ENCODE data around the gene KLHL35. TPM values are rescaled to one million over a fixed set of nuclear protein-coding genes. Genes with fewer than 3 reads are reported as not detected.

The KLHL35 gene
- total RNA-seq, 1 experiment from 2014 or later, result 0.83 TPM

- H2BK12ac ChIP-seq (ENCODE audit: insufficient read length, low read depth, low read length), result no peak overlapping the region
- H2BK15ac ChIP-seq (ENCODE audit: low read depth, low read length), result no peak overlapping the region
- no peak overlapping the region for H4K91ac ChIP-seq (ENCODE audit: insufficient read length, low read depth, low read length)
- Mint-ChIP-seq H3K9me3 (no peaks in the 10 kb centered on the region), H3K36me3 (ENCODE audit: insufficient read depth in 1 of 3, low read depth in 3 of 3) (no peaks in the 10 kb centered on the region), H3K27ac (peak overlapping the region in 1 of 3 experiments; percentile 22; a peak in 1 of 7 replicates), H3K27me3 (ENCODE audit: low read depth) (0 out of 2 replicates have a peak, but pooled peaks cover 2% of the 10 kb centered on the region), H3K4me1 (peaks cover 0 to 5% of the 10 kb centered on the region in 2 experiments; a peak in 1 of 4 replicates), H3K4me3 (no peak overlapping the region)
- no peak overlapping the region for H3K4ac ChIP-seq (ENCODE audit: low read depth, low read length)
- H4K20me1 ChIP-seq (ENCODE audit: control insufficient read depth, insufficient read depth, insufficient read length), result no peaks in the 10 kb centered on the region
- no peaks in the 10 kb centered on the region for H3K9me3 ChIP-seq (ENCODE audit: control insufficient read depth, low read depth, low read length)
- no peak overlapping the region for H3K9ac ChIP-seq (ENCODE audit: extremely low read depth, insufficient read length, low read length)
- H2BK120ac ChIP-seq (ENCODE audit: low read depth, low read length, poor library complexity, severe bottlenecking), result no peak overlapping the region
- TF ChIP-seq, protein P1, sequence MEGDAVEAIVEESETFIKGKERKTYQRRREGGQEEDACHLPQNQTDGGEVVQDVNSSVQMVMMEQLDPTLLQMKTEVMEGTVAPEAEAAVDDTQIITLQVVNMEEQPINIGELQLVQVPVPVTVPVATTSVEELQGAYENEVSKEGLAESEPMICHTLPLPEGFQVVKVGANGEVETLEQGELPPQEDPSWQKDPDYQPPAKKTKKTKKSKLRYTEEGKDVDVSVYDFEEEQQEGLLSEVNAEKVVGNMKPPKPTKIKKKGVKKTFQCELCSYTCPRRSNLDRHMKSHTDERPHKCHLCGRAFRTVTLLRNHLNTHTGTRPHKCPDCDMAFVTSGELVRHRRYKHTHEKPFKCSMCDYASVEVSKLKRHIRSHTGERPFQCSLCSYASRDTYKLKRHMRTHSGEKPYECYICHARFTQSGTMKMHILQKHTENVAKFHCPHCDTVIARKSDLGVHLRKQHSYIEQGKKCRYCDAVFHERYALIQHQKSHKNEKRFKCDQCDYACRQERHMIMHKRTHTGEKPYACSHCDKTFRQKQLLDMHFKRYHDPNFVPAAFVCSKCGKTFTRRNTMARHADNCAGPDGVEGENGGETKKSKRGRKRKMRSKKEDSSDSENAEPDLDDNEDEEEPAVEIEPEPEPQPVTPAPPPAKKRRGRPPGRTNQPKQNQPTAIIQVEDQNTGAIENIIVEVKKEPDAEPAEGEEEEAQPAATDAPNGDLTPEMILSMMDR (conservative IDR thresholded peaks at IDR 0.05), result no peak
- DNase-seq, result no peak
- no peaks in the 10 kb centered on the region for H3K79me1 ChIP-seq (ENCODE audit: insufficient read depth, low read depth, low read length, poor library complexity, severe bottlenecking)
- H2AK5ac ChIP-seq (ENCODE audit: insufficient read length, low read length), result no peak overlapping the region
- WGBS (ENCODE audit: extremely low coverage, insufficient read length, low lambda C conversion rate), result no CpG with 5 or more reads among the region's 8 CpGs
- H3K4me1 ChIP-seq (ENCODE audit: insufficient read depth, low read length), result no peaks in the 10 kb centered on the region; the same call in 1 of the 2 replicates
- H4K8ac ChIP-seq (replicated peaks; ENCODE audit: insufficient read length, low read depth, low read length), result no peak overlapping the region
- no peak overlapping the region for H2BK5ac ChIP-seq (ENCODE audit: insufficient read length, low read length)
- no peak overlapping the region for H3K56ac ChIP-seq (ENCODE audit: insufficient read length, low read depth, low read length)
- no peaks in the 10 kb centered on the region for H3K23me2 ChIP-seq (ENCODE audit: insufficient read length, low read depth, low read length, poor library complexity, severe bottlenecking)
- H3K27ac ChIP-seq (ENCODE audit: insufficient read length, low read depth, low read length), result no peak overlapping the region
- no peak overlapping the region for H3K4me2 ChIP-seq (ENCODE audit: insufficient read depth, insufficient read length, low read length)
- H4K5ac ChIP-seq (ENCODE audit: insufficient read length, low read depth, low read length), result no peak overlapping the region
- no peak overlapping the region for H3K18ac ChIP-seq (ENCODE audit: insufficient read length, low read depth, low read length)
- H3K79me2 ChIP-seq (ENCODE audit: insufficient read depth, low read length), result no peaks in the 10 kb centered on the region
- no peak overlapping the region for H3K23ac ChIP-seq (ENCODE audit: insufficient read length, low read depth, low read length)
- no peaks in the 10 kb centered on the region for H3K27me3 ChIP-seq (ENCODE audit: insufficient read depth, low read length)
- no peak overlapping the region; the same call in 1 of the 2 replicates for H3K14ac ChIP-seq (ENCODE audit: insufficient read depth, low read length)
- no peak overlapping the region for H2BK20ac ChIP-seq (ENCODE audit: low read depth, low read length, poor library complexity, severe bottlenecking)
- no peak overlapping the region for H3T11ph ChIP-seq (ENCODE audit: low read length)
- no peak overlapping the region for H2AFZ ChIP-seq (ENCODE audit: low read length)
These were observed 57.4 kb downstream of the KLHL35 start for GRCh38 chr11:75375626-75376025.
